A549 treated with AZD2906 at 1 μM for 4 hours (cell line): ENCODE results near the gene GOLPH3. TPM values are rescaled to one million over a fixed set of nuclear protein-coding genes. Genes with fewer than 3 reads are reported as not detected.

ENCODE experiments used
- total RNA-seq: library from RNA; stranded (reverse); fragments of 200-300 nt; extraction: Qiagen RNA extraction; gene quantifications from 5 replicates; pipeline ENCODE4 v1.2.3, GENCODE V29; 2022

The GOLPH3 gene
- total RNA-seq: 66.5 to 89.4 TPM (median 80.6 TPM) in 5 replicates

GRCh38 chr5:32174011-32174870 lies at the start of gene GOLPH3:
TSS of gene GOLPH3 (minus strand) at chr5:32174319. CDS start at chr5:32174034, 285 bp downstream.

Other genes with a start within 250 kb of the GOLPH3 start
- 15.3 to 20.5 TPM (median 18.2 TPM) in 5 replicates for gene MTMR12, start 138.6 kb upstream of the GOLPH3 start, total RNA-seq